Astrocyte (in vitro differentiated cells and primary cell): ENCODE measurements around the gene SURF4. TPM values are rescaled to one million over a fixed set of nuclear protein-coding genes. Genes with fewer than 3 reads are reported as not detected.

ENCODE experiments used
- DNase-seq: peaks from one replicate; pipeline ENCODE4 v3.0.0-alpha.2; 2010; ENCODE audit warnings: low read depth
- FAIRE-seq: peaks from 2 replicates; lab custom pipeline; 2011; peaks lifted over from hg19 to GRCh38; lab: Jason Lieb, UNC
- H2AFZ ChIP-seq: 2 replicates; pipeline ENCODE4 v1.6.0; 2012; ENCODE audit warnings: low read depth, low read length, inconsistent platforms
- H3K27ac ChIP-seq: 2 replicates; pipeline ENCODE4 v1.5.1; 2011; ENCODE audit warnings: low read depth, low read length, inconsistent platforms
- H3K27me3 ChIP-seq: 2 replicates; pipeline ENCODE4 v1.6.0; 2011; ENCODE audit warnings: low read length, inconsistent platforms; ENCODE audit not compliant: insufficient read depth
- H3K36me3 ChIP-seq: 2 replicates; pipeline ENCODE4 v1.5.1; 2011; ENCODE audit warnings: low read length, inconsistent platforms; ENCODE audit not compliant: insufficient read depth
- H3K4me1 ChIP-seq: 2 replicates; pipeline ENCODE4 v1.5.1; 2011; ENCODE audit warnings: low read length, inconsistent platforms; ENCODE audit not compliant: insufficient read depth
- H3K4me2 ChIP-seq: 2 replicates; pipeline ENCODE4 v1.6.0; 2012; ENCODE audit warnings: low read length, inconsistent platforms
- H3K4me3 ChIP-seq: 2 replicates; pipeline ENCODE4 v1.5.1; 2011; ENCODE audit warnings: low read depth, mild to moderate bottlenecking, low read length, inconsistent platforms; ENCODE audit not compliant: insufficient read depth
- H3K79me2 ChIP-seq: 2 replicates; pipeline ENCODE4 v1.6.0; 2012; ENCODE audit warnings: mild to moderate bottlenecking, low read length, inconsistent platforms; ENCODE audit not compliant: insufficient read depth
- H3K9ac ChIP-seq: 2 replicates; pipeline ENCODE4 v1.6.0; 2012; ENCODE audit warnings: mild to moderate bottlenecking, low read length, inconsistent platforms
- H3K9me3 ChIP-seq: 2 replicates; pipeline ENCODE4 v1.5.1; 2012; ENCODE audit warnings: low read depth, mild to moderate bottlenecking, low read length, inconsistent platforms; ENCODE audit not compliant: insufficient read depth
- H4K20me1 ChIP-seq: 2 replicates; pipeline ENCODE4 v1.6.0; 2012; ENCODE audit warnings: low read length, inconsistent platforms; ENCODE audit not compliant: insufficient read depth
- H3K27ac Mint-ChIP-seq: one replicate; pipeline ENCODE4 v1.8.0; 2021; ENCODE audit warnings: mild to moderate bottlenecking, mixed read lengths; ENCODE audit not compliant: unreplicated experiment
- H3K27me3 Mint-ChIP-seq: one replicate; pipeline ENCODE4 v1.8.0; 2021; ENCODE audit warnings: low read depth, mixed read lengths; ENCODE audit not compliant: unreplicated experiment
- H3K36me3 Mint-ChIP-seq: one replicate; pipeline ENCODE4 v1.8.0; 2021; ENCODE audit warnings: low read depth, mixed read lengths; ENCODE audit not compliant: unreplicated experiment
- H3K4me1 Mint-ChIP-seq: one replicate; pipeline ENCODE4 v1.8.0; 2021; ENCODE audit warnings: low read depth, mixed read lengths; ENCODE audit not compliant: unreplicated experiment
- H3K4me3 Mint-ChIP-seq: one replicate; pipeline ENCODE4 v1.8.0; 2021; ENCODE audit warnings: mild to moderate bottlenecking, moderate library complexity, mixed read lengths; ENCODE audit not compliant: unreplicated experiment
- H3K9me3 Mint-ChIP-seq: one replicate; pipeline ENCODE4 v1.8.0; 2021; ENCODE audit warnings: mild to moderate bottlenecking, mixed read lengths; ENCODE audit not compliant: unreplicated experiment
- CTCF ChIP-seq: IDR thresholded peaks from 2 replicates; pipeline ENCODE4 v1.5.1; 2011; ENCODE audit warnings: low read depth, mild to moderate bottlenecking, inconsistent platforms, low read length, moderate library complexity; ENCODE audit not compliant: insufficient read depth
- EZH2 ChIP-seq: IDR thresholded peaks from 2 replicates; pipeline ENCODE4 v1.6.1; 2012; ENCODE audit warnings: mild to moderate bottlenecking, low read length, inconsistent platforms; ENCODE audit not compliant: insufficient read depth
- total RNA-seq: library from RNA; stranded (reverse); gene quantifications from 2 replicates; pipeline ENCODE4 v1.2.1, GENCODE V29; 2021

The SURF4 gene
- total RNA-seq, 1 donor from 2014 or later, result 338 TPM

DNA sequence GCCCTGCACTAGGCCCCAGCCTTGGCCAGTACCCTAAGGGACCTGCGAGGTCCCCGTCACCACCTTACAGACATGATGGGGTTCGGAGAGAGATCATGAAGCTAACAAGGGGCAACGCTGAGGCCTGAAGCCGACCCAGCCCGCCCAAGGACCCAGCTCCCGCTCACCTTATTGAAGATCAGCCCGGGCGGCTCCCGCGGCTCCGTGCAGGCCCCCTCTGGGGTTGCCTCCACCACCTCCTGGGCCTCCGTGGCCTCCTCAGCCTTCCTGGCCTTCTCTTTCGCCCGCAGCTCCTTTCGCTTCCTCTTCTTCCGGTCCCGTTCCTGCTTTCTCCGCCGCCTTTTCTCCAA, 43.5 kb downstream of the SURF4 start:
- Mint-ChIP-seq H3K4me3 (no peak overlapping the region), H3K9me3 (no peaks in the 10 kb centered on the region), H3K27me3 (peaks cover 1% of the 10 kb centered on the region), H3K4me1 (peaks cover 14% of the 10 kb centered on the region), H3K27ac (no peak overlapping the region), H3K36me3 (peaks cover 19% of the 10 kb centered on the region)
- Histone ChIP-seq H3K4me1 (peaks cover 7% of the 10 kb centered on the region), H3K27me3 (no peaks in the 10 kb centered on the region), H3K9ac (no peak overlapping the region), H3K4me3 (no peak overlapping the region), H3K9me3 (no peaks in the 10 kb centered on the region), H2AFZ (no peak overlapping the region), H3K79me2 (peaks cover 36% of the 10 kb centered on the region), H4K20me1 (peaks cover 40% of the 10 kb centered on the region), H3K27ac (no peak overlapping the region), H3K4me2 (no peak overlapping the region), H3K36me3 (peaks cover 24% of the 10 kb centered on the region)
- FAIRE-seq (no peak), DNase-seq (no peak)
- TF ChIP-seq EZH2 (no peak), CTCF (no peak)

DNA sequence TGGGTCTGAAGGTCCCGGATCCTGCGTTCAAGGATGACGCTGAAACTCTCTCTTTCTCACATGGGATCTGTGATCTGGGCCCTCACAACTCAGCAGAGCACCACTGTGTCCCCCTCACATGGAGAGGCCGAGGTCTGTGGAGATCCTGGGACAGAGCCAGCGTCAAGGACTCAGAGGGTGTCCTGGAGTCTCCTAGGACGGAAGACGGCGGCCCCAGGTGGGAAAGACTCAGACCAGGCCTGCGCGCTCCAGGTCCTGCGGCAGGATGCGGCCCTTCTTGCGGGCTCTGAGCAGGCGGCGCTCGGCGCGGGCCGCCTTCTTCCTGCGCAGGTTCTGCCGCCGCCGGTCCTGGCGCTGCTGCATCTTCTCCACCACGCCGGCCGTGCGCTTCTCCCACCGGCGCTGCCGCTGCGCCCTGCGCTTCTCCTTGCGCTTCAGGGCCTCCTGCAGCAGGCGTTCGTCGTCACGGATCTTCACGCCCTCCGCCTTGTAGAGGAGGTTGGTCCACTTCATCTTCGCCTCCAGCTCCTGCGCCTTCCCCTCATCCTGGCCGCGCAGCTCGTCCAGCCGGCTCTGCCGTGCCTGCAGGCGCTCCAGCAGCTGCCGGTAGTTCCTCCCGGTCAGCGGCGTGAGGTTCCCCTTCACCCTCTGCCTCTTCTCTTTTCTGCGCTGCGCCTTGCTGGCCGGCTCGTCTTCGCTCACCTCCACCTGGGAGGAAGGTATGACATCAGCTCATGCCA, 44.0 kb downstream of the SURF4 start:
- H3K36me3 ChIP-seq, result peaks cover 24% of the 10 kb centered on the region
- Mint-ChIP-seq H3K27ac (peak overlapping the region; percentile 34), H3K27me3 (peaks cover 1% of the 10 kb centered on the region), H3K4me3 (no peak overlapping the region), H3K9me3 (no peaks in the 10 kb centered on the region), H3K36me3 (peaks cover 19% of the 10 kb centered on the region), H3K4me1 (peaks cover 14% of the 10 kb centered on the region)
- DNase-seq, result no peak
- no peaks in the 10 kb centered on the region for H3K9me3 ChIP-seq
- no peak overlapping the region for H3K27ac ChIP-seq
- H3K4me2 ChIP-seq, result no peak overlapping the region
- TF ChIP-seq EZH2 (no peak), CTCF (no peak)
- no peak overlapping the region for H2AFZ ChIP-seq
- peaks cover 7% of the 10 kb centered on the region for H3K4me1 ChIP-seq
- peaks cover 36% of the 10 kb centered on the region for H3K79me2 ChIP-seq
- no peak overlapping the region for H3K9ac ChIP-seq
- no peaks in the 10 kb centered on the region for H3K27me3 ChIP-seq
- H3K4me3 ChIP-seq, result no peak overlapping the region
- FAIRE-seq, result no peak
- peaks cover 40% of the 10 kb centered on the region for H4K20me1 ChIP-seq

DNA sequence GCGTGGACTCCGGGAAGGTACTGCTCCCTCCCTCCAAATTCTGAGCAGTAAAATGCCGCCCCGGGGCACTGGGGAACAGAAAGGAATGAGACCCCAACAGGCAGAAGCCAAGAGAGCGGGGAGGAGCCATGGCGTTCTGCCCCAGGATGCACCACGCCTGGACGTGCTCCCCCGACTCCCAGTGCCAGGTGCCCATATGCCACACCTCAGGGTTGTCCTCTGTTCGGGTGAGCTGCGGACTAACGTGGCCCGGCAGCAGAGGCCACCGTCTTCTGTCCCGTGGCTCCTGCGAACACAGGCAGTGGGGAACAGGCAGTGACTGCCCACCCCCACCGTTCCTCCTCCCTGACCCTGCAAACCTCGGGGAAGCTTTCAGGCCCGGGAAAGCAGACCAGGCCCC, 44.6 kb downstream of the SURF4 start:
- no peak overlapping the region for H3K4me2 ChIP-seq
- no peak overlapping the region for H3K4me3 ChIP-seq
- Mint-ChIP-seq H3K9me3 (no peaks in the 10 kb centered on the region), H3K27me3 (peaks cover 1% of the 10 kb centered on the region), H3K36me3 (peaks cover 19% of the 10 kb centered on the region), H3K27ac (peak overlapping the region; percentile 34), H3K4me1 (peaks cover 14% of the 10 kb centered on the region), H3K4me3 (no peak overlapping the region)
- FAIRE-seq, result no peak
- no peak overlapping the region for H3K9ac ChIP-seq
- peaks cover 34% of the 10 kb centered on the region for H3K79me2 ChIP-seq
- no peak for TF ChIP-seq EZH2
- no peak for TF ChIP-seq CTCF
- peaks cover 24% of the 10 kb centered on the region for H3K36me3 ChIP-seq
- no peaks in the 10 kb centered on the region for H3K9me3 ChIP-seq
- no peak overlapping the region for H3K27ac ChIP-seq
- H2AFZ ChIP-seq, result no peak overlapping the region
- peaks cover 40% of the 10 kb centered on the region for H4K20me1 ChIP-seq
- H3K4me1 ChIP-seq, result peaks cover 7% of the 10 kb centered on the region
- no peak for DNase-seq
- H3K27me3 ChIP-seq, result no peaks in the 10 kb centered on the region
